GM10266 (cell line): ENCODE measurements around the gene PARD3.

Experiments
- DNase-seq: peaks from one replicate; pipeline ENCODE4 v3.0.0; 2012; ENCODE audit errors: extremely low spot score
- TF ChIP-seq, protein P1 (sequence below): IDR thresholded peaks from 2 replicates; pipeline ENCODE4 v1.5.1; 2012; ENCODE audit warnings: mild to moderate bottlenecking, low read depth; ENCODE audit not compliant: control insufficient read depth, insufficient read depth; ENCODE audit errors: missing control alignments

The PARD3 gene

DNA sequence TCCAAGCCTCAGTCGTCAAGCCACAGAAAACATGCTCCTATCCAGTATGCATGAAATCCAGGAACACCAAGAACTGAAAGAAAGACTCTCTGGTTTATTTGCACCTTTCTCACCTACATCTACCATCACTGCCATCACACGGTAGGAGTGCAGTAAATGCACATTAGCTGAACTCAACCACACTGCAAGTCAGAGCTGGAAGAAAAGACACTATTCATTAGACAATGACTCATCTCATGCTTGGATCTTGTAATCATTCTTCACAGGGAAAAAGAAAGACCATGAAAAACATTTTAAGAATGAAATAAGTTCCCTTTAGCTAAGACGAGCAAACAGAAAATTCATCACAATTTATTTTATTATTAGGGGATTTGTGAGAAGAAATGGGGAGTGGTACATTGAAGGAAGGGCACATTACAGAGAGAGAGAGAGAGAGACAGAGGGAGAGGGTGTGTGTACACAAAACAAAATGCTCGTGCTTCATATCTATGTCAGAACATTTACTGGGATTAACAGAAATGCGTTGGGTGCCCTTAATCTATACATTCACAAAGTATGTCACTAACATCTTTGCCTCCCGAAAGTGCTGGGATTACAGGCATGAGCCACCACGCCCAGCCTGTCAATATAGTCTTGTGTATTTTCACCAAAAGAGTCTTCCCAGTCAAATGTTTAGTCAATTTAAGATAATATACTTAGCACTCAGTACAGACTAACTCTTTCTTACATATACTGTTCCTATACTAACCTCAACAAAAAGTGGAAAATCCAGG lies 324.9 kb downstream of the PARD3 start:
- TF ChIP-seq, protein P1, sequence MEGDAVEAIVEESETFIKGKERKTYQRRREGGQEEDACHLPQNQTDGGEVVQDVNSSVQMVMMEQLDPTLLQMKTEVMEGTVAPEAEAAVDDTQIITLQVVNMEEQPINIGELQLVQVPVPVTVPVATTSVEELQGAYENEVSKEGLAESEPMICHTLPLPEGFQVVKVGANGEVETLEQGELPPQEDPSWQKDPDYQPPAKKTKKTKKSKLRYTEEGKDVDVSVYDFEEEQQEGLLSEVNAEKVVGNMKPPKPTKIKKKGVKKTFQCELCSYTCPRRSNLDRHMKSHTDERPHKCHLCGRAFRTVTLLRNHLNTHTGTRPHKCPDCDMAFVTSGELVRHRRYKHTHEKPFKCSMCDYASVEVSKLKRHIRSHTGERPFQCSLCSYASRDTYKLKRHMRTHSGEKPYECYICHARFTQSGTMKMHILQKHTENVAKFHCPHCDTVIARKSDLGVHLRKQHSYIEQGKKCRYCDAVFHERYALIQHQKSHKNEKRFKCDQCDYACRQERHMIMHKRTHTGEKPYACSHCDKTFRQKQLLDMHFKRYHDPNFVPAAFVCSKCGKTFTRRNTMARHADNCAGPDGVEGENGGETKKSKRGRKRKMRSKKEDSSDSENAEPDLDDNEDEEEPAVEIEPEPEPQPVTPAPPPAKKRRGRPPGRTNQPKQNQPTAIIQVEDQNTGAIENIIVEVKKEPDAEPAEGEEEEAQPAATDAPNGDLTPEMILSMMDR = no peak
- DNase-seq = no peak

DNA sequence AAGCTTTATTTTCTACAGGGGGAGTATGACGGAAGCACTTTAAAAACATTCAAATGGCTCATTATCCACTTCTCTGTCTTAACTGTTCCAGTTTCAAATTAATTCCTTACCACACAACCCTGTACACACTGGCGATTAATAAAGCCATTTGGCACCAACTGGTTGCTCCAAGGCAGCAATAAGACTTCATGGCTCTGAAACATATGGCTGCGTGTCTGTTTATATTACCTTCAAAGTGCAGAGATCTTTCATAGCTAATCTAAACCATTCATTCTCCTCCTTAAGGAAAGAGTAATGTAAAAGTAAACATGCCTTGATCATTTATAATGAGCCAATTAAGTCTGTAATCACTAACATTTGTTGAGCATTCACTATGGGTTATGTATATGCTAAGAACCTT lies 325.7 kb downstream of the PARD3 start:
- no peak for DNase-seq
- TF ChIP-seq, protein P1 = no peak

DNA sequence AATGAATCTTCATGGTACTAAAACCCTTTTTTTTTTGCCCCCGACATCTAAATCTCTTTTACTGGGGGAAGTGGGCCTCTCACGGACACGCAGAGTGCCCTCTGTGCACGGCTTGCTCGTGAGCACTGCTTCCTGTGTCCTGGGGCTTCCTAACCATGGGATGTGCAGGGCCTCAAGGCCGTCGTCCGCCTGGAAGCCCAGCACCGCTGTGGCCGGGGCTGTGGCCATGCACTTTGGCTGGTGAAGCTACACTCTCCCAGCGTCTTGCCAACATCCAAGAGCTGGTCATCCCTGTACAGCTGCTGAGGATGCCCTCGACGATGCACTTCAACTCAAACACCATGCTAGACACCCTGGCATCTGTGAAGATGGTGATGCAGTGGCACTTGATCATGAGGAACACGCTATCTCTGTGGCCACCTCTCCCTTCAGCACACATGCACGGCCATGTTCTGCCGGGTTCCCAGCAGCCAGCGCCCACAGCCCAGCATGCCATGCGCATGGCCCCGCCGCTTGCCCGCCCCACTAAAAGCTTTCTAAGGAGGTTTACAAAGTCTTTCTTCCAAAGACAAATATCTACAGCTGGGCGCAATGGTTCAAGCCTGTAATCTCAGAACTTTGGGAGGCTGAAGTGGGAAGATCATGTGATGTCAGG lies 326.5 kb downstream of the PARD3 start:
- TF ChIP-seq, protein P1 = no peak
- DNase-seq = no peak

DNA sequence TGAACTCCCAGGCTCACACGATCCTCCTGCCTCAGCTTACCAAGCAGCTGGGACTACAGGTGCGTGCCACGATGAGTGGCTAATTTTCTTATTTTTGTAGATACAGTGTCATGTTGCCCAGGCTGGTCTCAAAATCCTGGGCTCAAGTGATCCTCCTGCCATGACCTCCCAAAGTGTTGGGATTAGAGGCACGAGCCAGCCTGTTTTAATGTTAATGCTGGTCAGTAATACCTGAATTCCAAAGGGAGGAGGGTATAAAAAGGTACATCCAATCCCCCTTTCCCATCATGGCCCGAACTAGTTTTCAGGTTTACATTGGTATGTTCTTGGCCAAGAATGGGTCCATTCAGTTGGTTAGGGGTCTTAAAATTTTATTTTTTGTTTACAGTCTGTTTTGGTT lies 329.1 kb downstream of the PARD3 start:
- no peak for DNase-seq
- TF ChIP-seq, protein P1 = no peak

DNA sequence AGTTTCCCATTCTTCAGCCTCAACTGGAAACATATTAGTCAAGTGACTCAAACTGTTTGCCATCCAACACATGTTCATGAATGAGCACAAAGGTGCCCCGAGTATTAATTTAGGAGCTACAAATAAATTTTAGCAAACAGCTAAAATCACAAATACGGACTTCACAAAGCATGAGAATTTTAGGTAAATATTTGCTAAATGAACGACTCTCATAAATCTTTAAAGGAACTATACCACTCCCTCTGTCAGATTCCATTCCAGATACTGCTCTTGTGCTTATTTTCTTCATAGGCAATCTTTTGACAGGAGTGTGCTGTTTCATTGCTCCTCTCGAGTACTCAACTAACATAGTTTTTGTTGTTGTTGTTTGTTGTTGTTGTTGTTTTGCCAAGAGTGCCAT lies 330.9 kb downstream of the PARD3 start:
- TF ChIP-seq, protein P1 = no peak
- DNase-seq = no peak

DNA sequence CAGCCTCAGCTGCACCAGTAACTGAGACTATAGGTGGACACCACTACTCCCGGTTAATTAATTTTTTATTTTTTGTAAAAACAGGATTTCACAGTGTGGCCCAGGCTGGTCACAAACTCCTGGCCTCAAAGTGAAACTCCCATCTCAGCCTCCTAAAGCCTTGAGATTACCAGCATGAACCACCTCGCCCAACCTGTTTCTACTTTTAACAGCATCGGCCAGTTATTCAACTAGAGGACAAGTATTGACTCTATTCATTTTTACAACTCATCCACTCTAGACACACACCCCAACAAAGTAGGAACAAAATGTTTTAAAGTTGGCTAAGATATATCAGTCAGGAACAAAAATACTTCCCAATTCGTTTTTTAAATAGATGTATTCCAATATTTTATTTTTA lies 334.8 kb downstream of the PARD3 start:
- TF ChIP-seq, protein P1 = no peak
- DNase-seq = no peak
